NCI-H146 (cell line): Measurements from ENCODE around the gene GPX2.
"Not testable (repeated sequence)": the region's sequence is repeated elsewhere in the genome, so short reads cannot be mapped to it uniquely, and the experiment has no call there.

Experiments
- DNase-seq: peaks from one replicate; lab custom pipeline; 2025; lab: John Stamatoyannopoulos, UW

The GPX2 gene

DNA sequence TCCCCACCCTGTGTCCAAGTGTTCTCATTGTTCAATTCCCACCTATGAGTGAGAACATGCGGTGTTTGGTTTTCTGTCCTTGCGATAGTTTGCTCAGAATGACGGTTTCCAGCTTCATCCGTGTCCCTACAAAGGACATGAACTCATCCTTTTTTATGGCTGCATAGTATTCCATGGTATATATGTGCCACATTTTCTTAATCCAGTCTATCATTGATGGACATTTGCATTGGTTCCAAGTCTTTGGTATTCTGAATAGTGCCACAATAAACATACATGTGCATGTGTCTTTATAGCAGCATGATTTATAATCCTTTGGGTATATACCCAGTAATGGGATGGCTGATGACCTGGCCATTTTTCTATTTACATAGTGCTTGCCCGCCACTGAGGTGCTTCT is 29.1 kb downstream of the GPX2 start:
- DNase-seq, result not testable (repeated sequence)

DNA sequence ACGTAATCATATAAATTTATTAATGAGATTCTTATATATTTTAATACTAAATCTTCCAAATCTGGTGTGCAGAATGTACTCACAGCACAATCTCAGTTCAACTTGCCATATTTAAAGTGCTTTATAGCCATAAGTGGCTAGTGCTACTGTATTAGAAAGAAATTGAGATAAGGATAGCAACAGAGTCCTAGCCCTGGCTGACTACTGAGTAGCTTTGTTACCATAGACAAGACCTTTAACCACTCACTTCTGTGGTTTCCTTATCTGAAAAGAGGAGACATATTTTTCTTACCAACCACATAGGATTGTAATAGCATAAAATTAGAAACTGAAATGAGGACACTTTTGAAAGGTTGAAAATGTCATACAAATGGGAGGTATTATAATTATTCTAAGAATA is 30.3 kb downstream of the GPX2 start:
- no peak for DNase-seq

DNA sequence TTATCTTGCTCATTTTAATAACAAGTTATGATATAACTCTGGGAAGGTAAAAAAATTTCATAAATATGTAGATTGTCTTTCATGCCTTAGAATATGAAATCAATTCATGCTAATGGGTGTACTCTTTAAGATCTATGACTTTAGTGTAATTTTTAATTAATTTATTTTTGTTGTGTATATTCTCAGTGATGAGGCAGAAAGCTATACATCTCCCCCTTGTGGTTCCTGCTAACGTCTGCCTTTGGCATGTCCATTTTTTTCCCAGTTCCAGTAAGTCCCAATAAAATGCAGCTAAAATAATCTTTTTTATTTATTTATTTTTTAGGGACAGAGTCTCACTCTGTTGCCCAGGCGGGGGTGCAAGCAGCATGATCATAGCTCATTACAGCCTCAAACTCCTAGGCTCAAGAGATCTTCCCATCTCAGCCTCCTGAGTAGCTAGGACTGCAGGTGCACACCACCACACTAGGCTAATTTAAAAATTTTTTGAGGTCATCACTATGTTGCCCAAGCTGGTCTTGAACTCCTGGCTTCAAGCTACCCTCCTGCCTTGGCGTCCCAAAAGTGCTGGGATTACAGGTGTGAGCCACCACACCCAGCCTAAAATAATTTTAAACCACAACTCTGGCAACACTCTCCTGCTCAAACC is 31.6 kb downstream of the GPX2 start:
- peak; percentile 27 for DNase-seq

DNA sequence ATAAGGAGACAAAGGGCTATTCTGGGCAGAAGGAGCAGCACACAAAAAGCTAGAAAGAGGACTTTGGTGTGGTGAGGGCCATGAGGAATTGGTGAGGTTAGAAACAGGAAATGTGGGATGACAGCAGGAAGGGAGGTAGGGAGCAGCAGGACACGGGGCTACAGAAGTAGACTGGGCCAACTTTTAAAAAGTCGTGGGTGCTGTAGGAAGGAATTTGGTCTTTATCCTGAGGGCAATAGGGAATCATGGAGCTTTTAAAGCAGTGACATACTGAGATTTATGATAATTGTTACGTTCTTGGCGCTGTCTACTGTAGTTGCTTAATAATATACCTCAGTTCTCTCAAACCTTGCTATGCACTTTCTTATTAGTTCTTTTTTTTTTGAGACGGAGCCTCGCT is 36.5 kb downstream of the GPX2 start:
- no peak for DNase-seq

DNA sequence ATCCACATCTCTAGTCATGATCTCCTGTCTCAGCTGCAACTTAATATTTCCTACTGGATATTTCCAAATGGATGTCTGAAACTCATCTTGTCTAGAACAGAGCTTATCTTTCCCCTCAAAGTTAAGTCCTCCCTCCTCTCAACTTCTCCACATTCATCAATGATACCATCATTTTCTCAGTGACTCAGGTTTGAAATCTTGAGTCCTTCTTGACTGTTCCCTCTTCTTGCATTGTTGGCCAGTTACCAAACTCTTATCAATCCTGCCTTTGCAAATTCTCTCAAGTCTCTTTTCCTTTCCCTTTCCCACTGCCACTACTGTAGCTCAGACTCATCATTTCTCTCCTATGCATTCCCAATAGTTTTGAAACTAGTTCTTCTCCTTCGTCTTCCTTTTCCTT is 42.6 kb downstream of the GPX2 start:
- DNase-seq, result no peak

DNA sequence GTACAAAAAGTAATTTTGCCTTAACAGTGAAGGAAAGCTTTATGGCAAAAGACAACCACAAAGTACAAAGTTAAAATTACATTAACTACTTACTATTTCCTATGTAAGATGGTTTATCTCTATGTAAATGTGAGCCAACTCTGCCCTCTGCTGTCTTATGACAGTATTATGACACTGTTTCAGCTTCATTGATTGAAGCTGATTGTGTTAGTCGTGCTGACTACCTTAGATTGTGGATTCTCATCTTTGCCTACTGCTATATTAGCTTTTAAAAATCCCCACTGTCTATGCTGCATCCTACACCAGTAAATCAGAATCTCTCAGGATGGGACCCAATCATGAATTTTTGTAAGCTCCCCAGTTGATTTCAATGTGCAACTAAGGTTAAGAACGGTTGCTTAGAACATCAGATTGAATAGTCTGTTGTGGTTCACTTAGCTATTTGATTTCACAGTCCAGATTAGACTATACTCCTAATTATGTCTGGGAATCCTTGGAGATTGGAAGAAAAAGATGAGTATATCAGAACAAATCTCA is 50.6 kb downstream of the GPX2 start:
- DNase-seq, result peak; percentile 53

DNA sequence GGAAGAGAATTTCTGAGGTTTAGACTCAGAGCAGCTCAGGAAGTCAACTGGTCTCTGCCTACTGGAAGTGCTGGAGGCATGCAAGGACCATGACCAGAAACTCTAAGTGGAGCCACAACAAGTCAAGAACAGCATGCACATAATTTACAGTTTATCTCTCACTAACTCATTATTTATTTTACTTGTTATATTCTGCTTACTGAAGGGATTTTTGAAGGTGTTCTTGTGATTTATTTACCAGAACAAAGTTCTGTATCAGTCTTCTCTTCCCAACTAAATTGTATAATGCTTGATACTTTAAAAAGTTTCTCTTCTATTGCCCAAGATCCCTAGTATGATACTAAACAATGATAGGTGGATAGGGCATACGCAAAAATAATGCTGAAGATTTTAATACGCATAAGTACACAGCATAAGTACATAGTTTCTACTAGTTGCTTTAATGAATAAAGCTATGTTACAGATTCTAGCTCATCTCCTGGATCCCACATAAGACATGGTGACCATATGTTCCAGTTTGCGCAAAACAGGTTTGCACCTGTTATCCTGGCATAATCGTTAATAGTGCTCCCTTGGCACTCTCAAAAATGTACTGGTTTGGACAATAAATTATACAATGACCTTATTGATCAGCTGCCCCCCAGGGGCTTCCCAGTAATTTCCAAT is 51.2 kb downstream of the GPX2 start:
- DNase-seq, result no peak

DNA sequence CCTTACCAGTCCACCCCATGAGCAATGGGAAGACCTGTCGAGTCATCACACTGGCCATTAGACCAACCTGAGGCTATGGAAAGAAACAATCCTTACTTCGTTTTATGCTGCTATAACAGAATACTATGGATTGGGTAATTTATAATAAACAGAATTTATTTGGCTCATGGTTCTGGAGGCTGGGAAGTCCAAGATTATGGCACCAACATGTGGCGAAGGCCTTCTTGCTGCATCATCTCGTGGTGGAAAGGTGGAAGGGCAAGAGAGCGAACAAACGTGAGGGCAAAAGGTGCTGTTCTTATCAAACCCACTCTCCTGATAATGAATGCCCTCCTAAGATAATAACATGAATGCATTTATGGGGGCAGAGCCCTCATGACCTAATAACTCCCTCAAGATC is 53.2 kb downstream of the GPX2 start:
- DNase-seq, result no peak
